WI38 (cell line): ENCODE results near the gene VTCN1.

Experiments
- H3K4me3 ChIP-seq: 2 replicates; pipeline ENCODE4 v1.5.1; 2011; ENCODE audit warnings: low read depth, mild to moderate bottlenecking, control low read depth, low read length
- TF ChIP-seq, protein P1 (sequence below): IDR thresholded peaks from 2 replicates; pipeline ENCODE4 v1.5.1; 2012; ENCODE audit warnings: low read depth, mild to moderate bottlenecking, control low read depth, low read length

Gene VTCN1

DNA sequence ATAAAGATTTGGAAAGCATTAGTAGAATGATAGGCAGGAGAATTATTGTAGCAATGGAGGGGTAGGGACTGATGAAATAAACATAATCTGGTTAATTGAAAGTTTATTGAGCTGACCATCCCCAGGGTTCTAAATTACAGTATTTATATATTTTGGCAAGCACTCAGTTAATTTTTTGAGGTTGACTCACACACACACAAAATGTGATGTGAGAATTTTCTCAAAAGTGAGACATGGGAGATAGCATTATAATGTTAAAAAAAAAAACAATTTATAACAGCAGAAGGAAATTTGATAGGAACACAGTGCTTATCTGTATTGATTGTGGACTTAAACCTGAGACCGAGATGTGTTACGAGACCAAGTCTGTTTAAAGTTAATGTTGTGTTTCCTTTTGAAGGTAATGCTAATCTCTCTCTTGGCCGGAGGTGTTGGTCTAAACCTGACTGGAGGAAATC lies 113.7 kb downstream of the VTCN1 start:
- TF ChIP-seq, protein P1, sequence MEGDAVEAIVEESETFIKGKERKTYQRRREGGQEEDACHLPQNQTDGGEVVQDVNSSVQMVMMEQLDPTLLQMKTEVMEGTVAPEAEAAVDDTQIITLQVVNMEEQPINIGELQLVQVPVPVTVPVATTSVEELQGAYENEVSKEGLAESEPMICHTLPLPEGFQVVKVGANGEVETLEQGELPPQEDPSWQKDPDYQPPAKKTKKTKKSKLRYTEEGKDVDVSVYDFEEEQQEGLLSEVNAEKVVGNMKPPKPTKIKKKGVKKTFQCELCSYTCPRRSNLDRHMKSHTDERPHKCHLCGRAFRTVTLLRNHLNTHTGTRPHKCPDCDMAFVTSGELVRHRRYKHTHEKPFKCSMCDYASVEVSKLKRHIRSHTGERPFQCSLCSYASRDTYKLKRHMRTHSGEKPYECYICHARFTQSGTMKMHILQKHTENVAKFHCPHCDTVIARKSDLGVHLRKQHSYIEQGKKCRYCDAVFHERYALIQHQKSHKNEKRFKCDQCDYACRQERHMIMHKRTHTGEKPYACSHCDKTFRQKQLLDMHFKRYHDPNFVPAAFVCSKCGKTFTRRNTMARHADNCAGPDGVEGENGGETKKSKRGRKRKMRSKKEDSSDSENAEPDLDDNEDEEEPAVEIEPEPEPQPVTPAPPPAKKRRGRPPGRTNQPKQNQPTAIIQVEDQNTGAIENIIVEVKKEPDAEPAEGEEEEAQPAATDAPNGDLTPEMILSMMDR, result no peak
- no peak overlapping the region for H3K4me3 ChIP-seq

DNA sequence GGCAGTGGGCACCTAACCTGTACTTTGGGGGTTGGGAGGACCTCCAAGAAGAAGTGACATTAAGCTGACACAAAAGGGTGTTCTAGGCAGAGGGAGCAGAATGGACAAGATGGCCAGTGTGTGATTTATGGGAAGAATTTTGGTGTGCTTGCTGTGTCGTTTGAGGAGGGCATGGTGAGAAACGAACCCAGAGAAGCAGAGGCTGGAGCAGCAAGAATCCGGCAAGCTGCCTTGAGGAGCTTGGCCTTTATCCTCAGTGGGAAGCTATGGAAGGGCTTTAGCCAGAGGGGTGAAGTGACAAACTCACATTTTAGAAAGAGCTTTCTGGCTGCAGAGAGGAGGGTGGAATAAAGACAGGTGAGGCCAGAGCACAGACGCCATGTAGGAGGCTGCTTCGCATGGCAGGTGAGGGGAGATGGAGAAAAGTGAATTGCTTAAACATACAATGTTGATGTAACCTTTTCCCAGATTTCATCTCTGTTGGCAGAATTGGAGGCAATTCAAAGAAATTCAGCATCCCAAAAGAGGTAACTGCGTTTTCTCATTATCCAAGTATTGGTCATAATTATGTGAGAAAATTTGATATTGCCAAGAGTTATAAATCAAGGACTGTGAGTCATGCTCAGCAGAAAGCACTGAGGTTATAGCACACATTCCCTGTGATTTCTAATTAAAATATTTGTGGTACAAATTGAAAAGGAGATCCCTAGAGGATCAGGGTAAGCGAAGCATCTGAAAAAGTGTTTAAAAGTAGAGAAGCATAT lies 115.7 kb downstream of the VTCN1 start:
- H3K4me3 ChIP-seq, result no peak overlapping the region
- TF ChIP-seq, protein P1, result no peak

DNA sequence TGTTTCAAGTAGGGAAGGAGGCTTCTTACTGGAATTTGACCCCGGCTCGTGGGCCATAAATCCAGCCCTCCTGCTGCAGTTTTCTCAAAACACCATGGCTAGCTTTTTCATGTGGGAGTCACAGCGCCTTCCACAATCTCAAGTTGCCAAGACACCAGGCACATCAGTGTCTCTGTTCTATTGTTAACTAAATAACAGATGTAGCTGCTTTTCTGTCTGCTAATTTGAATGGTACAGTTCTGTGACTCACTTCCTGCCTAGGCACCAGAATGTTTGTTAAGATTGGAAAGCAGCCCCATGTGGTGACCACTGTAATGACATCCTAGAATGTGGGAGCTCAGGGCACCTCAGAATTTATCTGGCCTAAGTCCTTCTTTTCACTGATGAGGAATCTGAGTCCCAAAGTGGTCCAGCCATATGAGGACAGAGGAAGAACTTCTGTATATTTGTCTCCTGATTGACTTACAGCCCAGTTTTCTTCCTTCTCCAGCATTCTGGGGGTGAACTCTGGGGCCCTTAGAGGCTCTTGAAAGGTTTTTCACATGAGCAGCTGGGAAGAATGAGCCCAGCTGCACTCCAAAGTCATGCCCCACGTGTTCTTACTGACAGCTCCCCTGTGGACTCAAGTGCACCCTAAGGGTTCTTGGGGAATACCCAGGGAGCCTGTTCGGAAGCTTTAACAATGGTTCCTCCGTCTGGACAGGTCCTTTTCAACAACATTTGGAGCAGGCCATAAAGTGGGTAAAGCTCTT lies 116.7 kb downstream of the VTCN1 start:
- H3K4me3 ChIP-seq, result peak overlapping the region; percentile 1; the same call in 1 of the 2 replicates
- TF ChIP-seq, protein P1, result peak; percentile 29
